ENCODE data around the gene SHE.

DNA sequence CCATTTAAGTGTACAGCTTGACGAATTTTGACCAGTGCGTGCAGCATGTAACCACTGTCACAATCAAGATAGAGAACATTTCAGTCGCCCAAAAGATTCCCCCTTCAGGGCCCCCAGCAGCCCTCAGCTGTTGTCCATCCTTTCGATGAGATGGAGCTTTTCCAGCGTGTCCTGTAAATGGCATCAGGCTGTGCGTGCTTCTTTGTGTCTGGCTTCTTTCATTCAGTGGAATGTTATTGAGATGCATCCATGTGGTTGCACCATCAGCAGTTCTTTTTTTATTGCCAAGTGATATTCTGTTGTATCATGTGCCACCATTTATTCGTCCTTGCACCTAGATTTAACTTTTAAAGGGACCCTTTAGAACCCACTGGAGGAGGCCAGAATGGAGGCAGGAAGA is 34.4 kb upstream of the SHE start:
- TF ChIP-seq, protein P1, sequence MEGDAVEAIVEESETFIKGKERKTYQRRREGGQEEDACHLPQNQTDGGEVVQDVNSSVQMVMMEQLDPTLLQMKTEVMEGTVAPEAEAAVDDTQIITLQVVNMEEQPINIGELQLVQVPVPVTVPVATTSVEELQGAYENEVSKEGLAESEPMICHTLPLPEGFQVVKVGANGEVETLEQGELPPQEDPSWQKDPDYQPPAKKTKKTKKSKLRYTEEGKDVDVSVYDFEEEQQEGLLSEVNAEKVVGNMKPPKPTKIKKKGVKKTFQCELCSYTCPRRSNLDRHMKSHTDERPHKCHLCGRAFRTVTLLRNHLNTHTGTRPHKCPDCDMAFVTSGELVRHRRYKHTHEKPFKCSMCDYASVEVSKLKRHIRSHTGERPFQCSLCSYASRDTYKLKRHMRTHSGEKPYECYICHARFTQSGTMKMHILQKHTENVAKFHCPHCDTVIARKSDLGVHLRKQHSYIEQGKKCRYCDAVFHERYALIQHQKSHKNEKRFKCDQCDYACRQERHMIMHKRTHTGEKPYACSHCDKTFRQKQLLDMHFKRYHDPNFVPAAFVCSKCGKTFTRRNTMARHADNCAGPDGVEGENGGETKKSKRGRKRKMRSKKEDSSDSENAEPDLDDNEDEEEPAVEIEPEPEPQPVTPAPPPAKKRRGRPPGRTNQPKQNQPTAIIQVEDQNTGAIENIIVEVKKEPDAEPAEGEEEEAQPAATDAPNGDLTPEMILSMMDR (IDR thresholded peaks at IDR 0.05; ENCODE audit: extremely low read depth in 1 of 2, insufficient read depth in 1 of 2, low read depth in 1 of 2, low read length in 2 of 2), result no peak
- TF ChIP-seq MYC (IDR thresholded peaks at IDR 0.05; ENCODE audit: low read depth, low read length) (no peak), EZH2 (IDR thresholded peaks at IDR 0.05; ENCODE audit: borderline replicate concordance, low read depth, low read length, severe bottlenecking) (no peak), POLR2AphosphoS5 (IDR thresholded peaks at IDR 0.05; ENCODE audit: insufficient read depth, low read depth, low read length) (no peak), POLR2A (IDR thresholded peaks at IDR 0.05; ENCODE audit: low read depth, low read length) (no peak), JUN (IDR thresholded peaks at IDR 0.05; ENCODE audit: borderline replicate concordance, insufficient read depth, insufficient read length, low read depth) (no peak), FOS (IDR thresholded peaks at IDR 0.05; ENCODE audit: borderline replicate concordance, insufficient read depth, low read length) (no peak), GATA2 (IDR thresholded peaks at IDR 0.05; ENCODE audit: insufficient read depth, insufficient read length, low read depth, low read length) (no peak)
- TF ChIP-seq, protein P2, sequence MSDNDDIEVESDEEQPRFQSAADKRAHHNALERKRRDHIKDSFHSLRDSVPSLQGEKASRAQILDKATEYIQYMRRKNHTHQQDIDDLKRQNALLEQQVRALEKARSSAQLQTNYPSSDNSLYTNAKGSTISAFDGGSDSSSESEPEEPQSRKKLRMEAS (IDR thresholded peaks at IDR 0.05; ENCODE audit: insufficient read depth, insufficient read length), result no peak
